ENCODE data around the gene JOSD1.

The JOSD1 gene

DNA sequence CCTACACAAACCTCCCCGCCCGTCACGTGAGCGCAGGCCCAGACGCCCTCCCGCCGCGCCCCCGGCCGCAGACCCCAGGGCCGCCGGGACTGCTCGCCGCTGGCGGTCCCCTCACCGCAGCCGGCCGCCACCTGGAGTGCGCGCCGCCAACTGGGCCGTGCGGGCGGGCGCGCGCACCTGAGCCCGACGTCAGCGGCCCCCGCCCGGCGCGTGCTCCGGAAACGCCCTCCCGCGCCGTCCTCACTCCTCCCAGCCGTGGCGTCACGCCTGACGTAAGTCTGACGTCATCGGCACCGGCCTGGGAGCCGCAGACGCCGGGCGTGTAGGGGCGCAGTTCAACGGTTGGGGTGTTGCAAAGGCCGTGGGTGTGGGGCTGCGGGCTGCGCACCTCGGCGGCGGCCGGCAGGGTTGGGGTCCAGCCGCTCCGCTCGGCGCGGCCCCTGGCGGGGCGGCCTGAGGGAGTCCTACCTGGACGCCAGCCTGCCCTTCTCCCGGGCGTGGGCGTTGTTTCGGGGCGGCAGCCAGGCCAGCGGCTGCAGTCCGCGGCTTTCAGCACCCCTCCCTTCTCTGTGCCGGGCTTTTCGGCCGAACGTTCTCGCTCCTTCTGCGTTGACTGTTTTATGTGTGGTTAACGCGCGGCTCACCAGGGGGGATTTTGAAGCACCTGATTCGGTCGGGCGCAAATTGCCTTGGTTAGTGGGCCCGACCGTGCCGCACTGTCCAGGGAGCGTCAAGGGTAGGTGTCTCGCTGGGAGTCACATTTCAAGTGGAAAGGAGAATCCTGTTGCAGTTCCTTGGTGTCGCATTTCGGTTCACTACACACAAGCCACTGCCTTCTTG lies at the start of gene JOSD1:
JOSD1 (minus strand) TSS at position 155 of the 840 bp plus-strand sequence. CDS start 956 bp downstream, outside the sequence.
- peak; percentile 92 for DNase-seq (ENCODE audit: low read depth)

DNA sequence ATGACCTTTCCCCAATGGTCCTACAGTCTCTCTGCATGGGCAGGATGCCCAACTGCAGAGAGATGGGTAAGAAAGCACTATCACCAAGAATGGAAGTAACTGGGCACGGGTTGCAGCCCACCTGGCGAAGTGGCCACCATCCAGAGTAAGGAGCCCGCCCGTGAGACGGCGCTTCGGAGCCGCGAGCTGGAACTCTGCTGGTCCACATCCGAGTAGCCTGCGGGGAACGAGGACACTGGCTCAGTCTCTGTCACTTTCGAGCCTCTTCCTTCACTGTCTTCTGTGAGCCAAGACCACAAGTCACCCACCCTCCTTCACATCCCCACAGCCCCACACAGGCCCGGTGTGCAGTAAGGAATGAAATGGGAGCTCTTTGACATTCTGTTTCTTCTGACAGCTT lies 49.4 kb upstream of the JOSD1 start:
- DNase-seq (ENCODE audit: low read depth) = no peak

DNA sequence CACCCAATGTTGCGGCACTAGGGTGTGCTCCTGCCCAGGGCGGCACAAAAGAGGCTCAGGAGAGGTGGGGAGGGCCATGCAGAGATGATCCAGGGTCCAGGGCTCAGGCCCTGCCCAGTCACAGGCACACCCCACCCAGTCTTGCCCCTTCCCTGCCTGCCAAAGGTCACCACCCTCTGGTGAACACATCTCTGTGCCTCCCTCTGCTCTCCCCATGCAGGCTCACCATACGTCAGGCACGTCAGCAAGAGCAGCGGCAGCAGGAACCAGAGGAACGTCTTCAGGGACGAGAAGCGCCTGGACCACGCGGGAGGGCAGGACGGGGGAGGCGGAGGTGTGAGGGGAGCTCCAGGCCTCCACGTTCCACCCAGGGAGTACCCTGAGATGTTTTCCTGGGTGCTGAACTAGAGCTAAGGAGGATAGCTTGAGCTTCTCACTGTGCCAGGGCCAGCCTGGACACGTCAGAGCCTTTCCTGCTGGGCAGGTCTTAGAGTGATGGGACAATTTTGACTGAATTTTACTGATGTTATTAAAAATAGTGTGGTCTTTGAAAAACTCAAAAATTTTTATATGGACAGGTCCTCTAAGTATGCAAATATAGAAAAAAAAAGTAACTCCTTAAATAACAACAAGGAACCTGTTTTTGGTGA lies 47.9 kb upstream of the JOSD1 start:
- DNase-seq (ENCODE audit: low read depth) = no peak

DNA sequence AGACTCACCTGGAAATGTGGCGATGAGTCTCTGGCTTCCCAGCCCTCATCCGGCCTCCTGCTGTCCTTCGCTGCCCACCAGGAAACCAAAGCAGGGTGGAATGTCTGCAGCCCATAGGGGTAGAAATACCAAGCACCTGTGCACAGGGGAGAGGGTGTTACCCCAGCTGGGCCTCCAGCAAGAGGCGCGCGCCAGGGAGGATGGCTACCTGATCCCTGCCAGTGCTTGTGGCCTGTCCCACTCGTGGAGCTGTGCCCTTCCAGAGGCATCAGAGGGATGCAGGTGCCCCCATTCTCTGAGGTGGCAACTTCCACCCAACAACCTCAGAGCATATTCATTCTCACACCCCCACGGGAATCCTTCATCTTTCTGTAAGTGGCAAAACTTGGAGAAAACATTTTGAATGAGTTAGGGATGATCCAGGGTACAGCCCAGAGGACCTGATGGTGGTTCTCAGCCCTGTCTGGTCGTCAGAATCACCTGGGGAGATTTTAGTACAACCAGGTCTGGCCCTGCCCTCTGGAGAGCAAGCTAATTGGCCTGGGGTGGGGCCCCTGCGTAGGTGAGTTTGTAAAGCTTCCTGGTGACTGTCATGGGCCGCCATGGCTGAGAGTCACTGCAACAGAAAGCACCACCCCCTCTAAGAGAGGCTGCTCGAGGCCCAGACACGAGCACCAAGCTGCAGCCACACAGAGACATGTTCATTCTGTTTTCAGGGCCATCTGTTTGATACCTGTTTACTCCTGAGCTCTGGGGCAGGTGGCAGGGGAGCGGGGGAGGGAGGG lies 45.1 kb upstream of the JOSD1 start:
- no peak for DNase-seq (ENCODE audit: low read depth)

DNA sequence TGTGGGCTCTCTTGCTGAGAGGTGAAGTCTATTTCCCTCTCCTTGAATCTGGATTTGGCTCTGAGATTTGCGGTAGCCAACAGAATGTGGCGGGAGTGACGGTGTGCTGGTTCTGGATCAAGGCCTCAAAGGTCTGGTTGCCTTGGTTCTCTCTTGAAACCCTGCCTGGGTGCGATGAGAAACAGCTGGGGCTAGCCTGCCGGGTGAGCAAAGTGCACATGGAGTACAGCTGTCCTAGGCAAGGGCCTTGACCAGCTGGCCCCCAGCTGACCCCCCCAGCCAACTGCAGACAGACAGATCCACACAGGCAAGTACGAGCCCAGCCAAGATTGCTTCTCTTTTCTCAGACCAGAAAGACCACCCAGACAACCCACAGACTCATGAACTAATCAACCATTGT lies 44.2 kb upstream of the JOSD1 start:
- DNase-seq (ENCODE audit: low read depth) = no peak

- DNase-seq (ENCODE audit: low read depth) = no peak
Measured at GRCh38 chr22:38742176-38742942, 41.6 kb upstream of the JOSD1 start.

DNA sequence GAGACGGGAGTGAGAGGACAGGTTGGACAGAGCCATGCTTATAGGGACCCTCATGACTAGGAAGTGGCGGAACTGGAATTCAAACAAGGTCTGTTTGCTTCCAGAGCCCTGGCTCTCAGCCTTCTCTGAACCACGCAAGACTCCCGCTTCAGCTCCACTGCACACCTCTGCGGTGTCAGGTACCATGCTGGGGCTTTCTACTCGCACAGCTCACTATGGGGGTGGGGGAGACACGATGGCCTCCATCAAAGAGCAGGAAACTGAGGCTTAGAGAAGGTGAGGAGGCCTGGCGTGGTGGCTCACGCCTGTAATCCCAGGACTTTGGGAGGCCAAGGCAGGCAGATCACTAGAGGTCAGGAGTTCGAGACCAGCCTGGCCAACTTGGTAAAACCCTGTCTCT lies 40.8 kb upstream of the JOSD1 start:
- DNase-seq (ENCODE audit: low read depth) = no peak

DNA sequence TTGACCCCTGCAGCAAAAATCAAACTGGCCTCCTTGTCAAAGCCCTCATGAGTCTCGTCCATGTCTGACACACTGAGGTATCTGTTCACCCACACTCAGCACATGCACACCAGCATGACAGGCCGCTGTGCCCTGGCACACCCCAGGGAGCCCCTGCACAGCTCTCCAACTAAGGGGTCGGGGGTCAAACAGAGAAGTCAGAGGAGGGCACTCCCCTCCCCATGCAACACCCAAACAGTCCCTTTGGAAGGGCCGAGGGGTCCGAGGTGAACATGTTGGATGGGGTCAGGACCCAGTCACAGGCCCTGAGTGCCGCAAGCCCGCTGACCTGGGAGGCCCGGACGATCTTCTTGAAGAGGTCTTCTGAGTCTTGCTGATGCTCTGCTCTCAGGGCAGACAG lies 40.4 kb upstream of the JOSD1 start:
- DNase-seq (ENCODE audit: low read depth) = no peak

DNA sequence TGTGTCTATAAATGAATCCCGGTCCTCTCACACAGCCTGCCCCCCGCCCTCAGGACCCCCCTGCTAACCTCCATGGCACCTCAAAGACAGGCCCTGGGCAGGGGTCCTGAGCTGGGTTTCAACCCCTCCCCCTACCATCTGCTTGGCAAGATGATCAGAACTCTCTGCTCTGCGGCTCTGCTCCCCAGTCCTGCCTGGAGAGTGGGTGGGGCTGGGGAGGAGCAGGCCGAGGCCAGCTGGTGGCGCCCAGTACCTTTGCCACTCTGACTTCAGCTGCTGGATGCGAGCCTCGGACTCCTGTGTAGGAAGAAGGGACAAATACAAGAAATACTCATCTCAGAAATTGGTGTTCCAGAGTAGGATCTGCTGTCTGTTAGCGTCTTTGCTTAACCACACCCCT lies 40.0 kb upstream of the JOSD1 start:
- DNase-seq (ENCODE audit: low read depth) = no peak

- DNase-seq (ENCODE audit: low read depth) = no peak
Measured at GRCh38 chr22:38740116-38740723, 39.5 kb upstream of the JOSD1 start.

DNA sequence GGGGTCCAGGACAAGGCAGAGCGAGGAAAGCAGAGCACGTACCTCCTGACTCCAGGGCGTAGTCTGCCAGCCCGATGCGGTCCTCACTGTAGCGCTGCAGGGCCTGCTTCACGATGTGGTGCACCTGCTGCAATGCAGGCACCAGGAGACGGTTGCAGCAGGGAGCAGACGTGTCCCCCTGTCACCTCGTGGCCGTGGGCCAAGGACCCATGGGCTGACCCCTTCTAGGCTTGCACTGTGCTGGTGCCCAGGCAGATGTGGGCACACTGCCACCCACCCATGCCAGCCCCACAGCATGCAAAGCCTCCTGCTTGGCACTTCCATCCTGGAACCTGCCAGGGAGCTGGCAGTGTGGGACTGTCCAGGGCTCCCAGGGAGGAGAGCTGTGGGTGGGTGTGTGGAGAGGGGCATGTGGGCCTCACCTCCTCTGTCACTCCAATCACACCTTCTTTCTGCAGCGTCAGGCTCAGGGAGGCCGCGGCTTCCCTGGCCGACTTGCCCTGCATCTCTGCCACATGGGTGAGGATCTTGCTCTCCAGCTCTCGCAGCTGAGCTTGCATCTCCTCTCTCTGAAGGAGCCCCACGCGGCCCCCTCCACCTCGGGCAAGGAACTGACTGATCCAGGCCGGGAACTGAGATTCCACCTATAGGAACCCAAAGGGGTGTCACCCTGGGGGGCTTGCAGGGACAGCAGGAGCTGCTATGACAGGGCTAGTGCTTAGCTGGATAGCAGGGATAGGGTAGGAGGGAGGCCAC lies 38.7 kb upstream of the JOSD1 start:
- no peak for DNase-seq (ENCODE audit: low read depth)

DNA sequence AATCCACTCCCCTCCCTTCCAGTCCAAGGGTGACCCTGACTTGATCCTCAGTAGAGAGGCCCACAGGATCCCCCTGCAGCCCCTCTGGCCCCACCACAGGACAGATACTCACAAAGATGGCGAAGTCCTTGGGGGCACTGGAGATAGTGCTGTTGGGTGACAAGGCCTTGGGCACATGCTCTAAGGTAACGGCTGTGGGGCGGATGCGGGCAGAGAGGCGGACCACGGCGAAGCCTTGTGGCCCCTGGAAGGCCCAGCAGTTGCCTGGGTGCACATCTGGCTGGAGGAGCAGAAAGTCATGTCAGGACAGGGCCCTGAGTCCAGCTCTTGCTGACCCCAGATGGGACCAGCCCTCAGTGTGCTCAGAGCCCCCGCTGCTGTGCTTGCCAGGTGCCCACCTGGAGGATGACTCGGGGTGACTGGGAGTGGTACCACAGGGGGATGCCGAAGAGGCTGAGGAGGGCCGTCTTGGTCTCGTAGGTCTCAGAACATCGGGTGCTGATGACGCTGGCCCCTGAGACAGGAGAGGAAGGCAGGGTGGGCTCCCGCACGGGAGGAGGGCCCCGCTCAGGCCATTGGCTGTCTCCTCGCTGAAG lies 37.8 kb upstream of the JOSD1 start:
- no peak for DNase-seq (ENCODE audit: low read depth)

GRCh38 chr22:38737302-38738060 lies 36.7 kb upstream of the JOSD1 start:
- no peak for DNase-seq (ENCODE audit: low read depth)

GRCh38 chr22:38736257-38736570 lies 35.5 kb upstream of the JOSD1 start:
- DNase-seq (ENCODE audit: low read depth) = no peak

- no peak for DNase-seq (ENCODE audit: low read depth)
Measured at GRCh38 chr22:38735465-38736256, 34.9 kb upstream of the JOSD1 start.

DNA sequence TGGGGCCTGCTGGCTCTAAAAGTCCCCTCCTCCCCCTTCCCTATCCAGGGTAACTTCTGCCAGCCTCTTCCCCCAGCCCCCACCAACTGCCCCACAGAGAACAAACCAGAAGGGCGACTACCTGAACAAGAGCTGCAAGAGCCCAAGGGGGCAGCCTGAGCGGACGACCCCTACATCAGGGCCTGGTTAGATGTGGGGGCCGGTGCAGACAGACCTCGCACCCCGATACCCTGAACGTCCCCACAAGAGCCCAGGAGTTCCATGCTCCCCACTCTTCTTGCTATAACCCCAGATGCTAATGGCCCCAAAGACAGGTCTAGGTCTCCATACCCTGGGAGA lies 34.4 kb upstream of the JOSD1 start:
- no peak for DNase-seq (ENCODE audit: low read depth)

DNA sequence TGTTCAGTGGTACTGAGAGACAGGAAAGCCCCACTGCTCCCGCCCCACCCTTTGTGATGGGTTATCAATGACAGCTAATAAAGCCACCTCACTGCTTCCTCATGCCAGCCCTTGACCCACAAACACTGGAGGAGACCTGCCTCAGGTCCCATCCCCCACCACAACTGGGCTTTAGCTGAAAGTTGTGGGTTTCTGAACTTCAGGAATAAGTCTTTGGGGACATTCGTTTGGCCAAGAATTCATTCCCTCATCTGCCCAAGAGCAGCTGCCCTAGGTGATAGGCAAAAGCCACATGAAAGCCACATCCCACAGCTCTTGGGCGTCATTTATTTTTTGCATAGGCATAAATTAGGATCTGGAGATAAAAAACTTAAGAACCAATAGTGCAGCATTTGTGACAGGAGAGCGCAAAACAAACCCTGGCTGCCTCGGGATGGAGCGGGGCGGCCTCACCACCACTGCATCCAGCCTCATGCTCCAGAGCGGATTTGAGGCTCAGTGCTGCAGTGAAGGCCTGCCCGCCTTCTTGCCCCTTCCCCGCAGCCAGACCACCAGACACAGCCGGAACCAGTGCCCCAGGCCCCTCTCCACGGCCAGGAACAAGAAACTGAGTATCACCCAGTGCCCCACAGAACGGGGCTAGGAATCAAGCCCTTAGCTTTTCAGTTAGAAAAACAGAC lies 33.8 kb upstream of the JOSD1 start:
- no peak for DNase-seq (ENCODE audit: low read depth)

GRCh38 chr22:38733724-38734381 lies 33.1 kb upstream of the JOSD1 start:
- no peak for DNase-seq (ENCODE audit: low read depth)

Data from CMK (cell line).